B cell (primary cell): ENCODE data around the gene ANKDD1B. TPM values are rescaled to one million over a fixed set of nuclear protein-coding genes. Genes with fewer than 3 reads are reported as not detected.

Source experiments
- ATAC-seq: fragments of 200-7000 bp; cut with Tn5 transposase; one replicate; pipeline ENCODE4 v1.10.0; 2021; ENCODE audit warnings: low read depth, mild to moderate bottlenecking, moderate number of reproducible peaks, moderate library complexity
- CTCF ChIA-PET: fragments of 350-600 bp; sonication (Branson Sonifier 250); formaldehyde crosslinking; loops from one replicate; lab custom pipeline; 2021; ENCODE audit warnings: antibody characterized with exemption, inconsistent platforms; lab: Charles Lee
- POLR2A ChIA-PET: fragments of 350-600 bp; sonication (Branson Sonifier 250); formaldehyde crosslinking; loops from one replicate; lab custom pipeline; 2021; ENCODE audit warnings: antibody characterized with exemption; lab: Charles Lee
- DNase-seq: peaks from one replicate; pipeline ENCODE4 v3.0.0; 2013
- H2AFZ ChIP-seq: 2 replicates; pipeline ENCODE4 v1.6.1; 2012; ENCODE audit warnings: mild to moderate bottlenecking, low read depth, low read length; ENCODE audit not compliant: insufficient read depth, poor library complexity, severe bottlenecking
- H3K27ac ChIP-seq, 2 donors: 1 replicate in 1 of 2; 2 replicates in 1 of 2; pipeline ENCODE4 v1.5.1; 2012 to 2013; ENCODE audit warnings: low read length in 2 of 2, mild to moderate bottlenecking in 2 of 2, moderate library complexity in 1 of 2
- H3K27me3 ChIP-seq, 4 experiments: fragments of 200-600 bp in 1 of 4; sonication (generic) in 1 of 4; replicated peaks in 1 of 4; 1 replicate in 2 of 4; 2 replicates in 2 of 4; pipeline versions ENCODE4 v1.6.1 to v1.7.0; 2013 to 2016; ENCODE audit warnings: low read length in 3 of 4, mild to moderate bottlenecking in 2 of 4, mixed read lengths in 1 of 4, moderate library complexity in 1 of 4; ENCODE audit not compliant: insufficient read depth in 4 of 4, control insufficient read depth in 3 of 4; ENCODE audit errors: control extremely low read depth in 1 of 4
- H3K36me3 ChIP-seq, 2 experiments: replicated peaks in 1 of 2; 1 replicate in 1 of 2; 2 replicates in 1 of 2; pipeline versions ENCODE4 v1.6.1 to v1.7.1; 2013; ENCODE audit warnings: low read length in 1 of 2; ENCODE audit not compliant: insufficient read depth in 2 of 2, control insufficient read depth in 1 of 2; ENCODE audit errors: control extremely low read depth in 1 of 2, extremely low read depth in 1 of 2
- H3K4me1 ChIP-seq, 2 donors: fragments of 200-600 bp in 1 of 2; sonication (generic) in 1 of 2; 1 replicate in 1 of 2; 2 replicates in 1 of 2; pipeline versions ENCODE4 v1.5.1 to v1.6.1; 2013 to 2017; ENCODE audit warnings: low read length in 2 of 2; ENCODE audit not compliant: control insufficient read depth in 2 of 2, insufficient read depth in 2 of 2
- H3K4me2 ChIP-seq: replicated peaks from 2 replicates; pipeline ENCODE3; 2012; ENCODE audit warnings: mild to moderate bottlenecking, low read depth, low read length; ENCODE audit not compliant: poor library complexity, severe bottlenecking
- H3K4me3 ChIP-seq, 5 experiments: fragments of 200-600 bp in 1 of 5; sonication (generic) in 1 of 5; 1 replicate in 3 of 5; 2 replicates in 2 of 5; pipeline versions ENCODE4 v1.5.1 to v1.7.0; 2011 to 2016; ENCODE audit warnings: low read length in 4 of 5, mild to moderate bottlenecking in 4 of 5, low read depth in 2 of 5, control low read depth in 1 of 5, moderate library complexity in 1 of 5; ENCODE audit not compliant: insufficient read depth in 1 of 5; ENCODE audit errors: control extremely low read depth in 1 of 5, extremely low read depth in 1 of 5
- H3K79me2 ChIP-seq: fragments of 200-600 bp; sonication (generic); one replicate; pipeline ENCODE4 v1.6.0; 2016; ENCODE audit warnings: low read length; ENCODE audit not compliant: control insufficient read depth, insufficient read depth
- H3K9ac ChIP-seq: fragments of 200-600 bp; sonication (generic); 2 replicates; pipeline ENCODE4 v1.6.1; 2017; ENCODE audit warnings: mild to moderate bottlenecking, low read length, moderate library complexity
- H3K9me3 ChIP-seq, 3 donors: one replicate each; pipeline versions ENCODE4 v1.6.1 to v1.7.1; 2013; ENCODE audit warnings: low read length in 2 of 3; ENCODE audit not compliant: control insufficient read depth in 2 of 3, insufficient read depth in 1 of 3; ENCODE audit errors: control extremely low read depth in 1 of 3
- H4K20me1 ChIP-seq: 2 replicates; pipeline ENCODE4 v1.6.0; 2012; ENCODE audit warnings: mild to moderate bottlenecking, low read length; ENCODE audit not compliant: insufficient read depth, control insufficient read depth, poor library complexity, severe bottlenecking
- H3K27ac Mint-ChIP-seq: one replicate; pipeline ENCODE4 v1.8.0; 2021; ENCODE audit warnings: mixed read lengths
- H3K27me3 Mint-ChIP-seq: one replicate; pipeline ENCODE4 v1.8.0; 2021; ENCODE audit warnings: mixed read lengths
- H3K4me1 Mint-ChIP-seq: one replicate; pipeline ENCODE4 v1.8.0; 2021; ENCODE audit warnings: mixed read lengths
- H3K4me3 Mint-ChIP-seq: one replicate; pipeline ENCODE4 v1.8.0; 2021; ENCODE audit warnings: mixed read lengths
- H3K9me3 Mint-ChIP-seq: one replicate; pipeline ENCODE4 v1.8.0; 2022; ENCODE audit warnings: mixed read lengths; ENCODE audit not compliant: insufficient read depth
- EZH2 ChIP-seq: IDR thresholded peaks from 2 replicates; pipeline ENCODE4 v1.6.1; 2012; ENCODE audit warnings: borderline replicate concordance, low read depth, mild to moderate bottlenecking, moderate library complexity, low read length; ENCODE audit not compliant: insufficient read depth, poor library complexity, severe bottlenecking
- WGBS: methylation state at CpG from one replicate; pipeline ENCODE4 v1.1.5; 2013; ENCODE audit warnings: missing lambda C conversion rate; ENCODE audit not compliant: insufficient coverage; 5-methylcytosine and 5-hydroxymethylcytosine counted together
- intact Hi-C: fragments of 100-400 bp; cut with micrococcal nuclease; formaldehyde crosslinking; loops from one replicate; pipeline ENCODE4 v1.10.0; 2022
- polyA plus RNA-seq: library from polyadenylated mRNA; depleted of rRNA; stranded (reverse); fragments of >200 nt; gene quantifications from 2 replicates; pipeline ENCODE4 v1.2.3, GENCODE V29; 2012
- total RNA-seq, 2 donors: library from RNA; stranded (reverse); fragments of 120-200 nt in 1 of 2; gene quantifications; 1 replicate in 1 of 2; 2 replicates in 1 of 2; pipeline versions ENCODE4 v1.2.3 to v1.2.4, GENCODE V29; 2013 to 2022
- TF ChIP-seq, protein P1 (sequence below): fragments of 200-600 bp; IDR thresholded peaks from one replicate; pipeline ENCODE4 v1.8.0; 2022; ENCODE audit warnings: antibody characterized with exemption, mild to moderate bottlenecking

Gene ANKDD1B
- total and polyA plus RNA-seq, 2 donors (not counting 1 experiment from before 2014, with no cell fraction given) = 0.30 to 1.1 TPM

GRCh38 chr5:75667586-75667985 lies 56.3 kb downstream of the ANKDD1B start:
- H2AFZ ChIP-seq = no peak overlapping the region
- DNase-seq (no peak), ATAC-seq (no peak)
- no peaks in the 10 kb centered on the region for H3K9me3 ChIP-seq
- no peak overlapping the region for H3K4me3 Mint-ChIP-seq
- H3K4me3 ChIP-seq = no peak overlapping the region
- POLR2A ChIA-PET = no interaction called here
- no peak overlapping the region for H3K9ac ChIP-seq
- peaks cover 5 to 13% of the 10 kb centered on the region in 2 donors for H3K4me1 ChIP-seq
- H3K36me3 ChIP-seq = no peaks in the 10 kb centered on the region
- H3K27me3 Mint-ChIP-seq = no peaks in the 10 kb centered on the region
- no peaks in the 10 kb centered on the region for H3K27me3 ChIP-seq
- intact Hi-C loops = no loop called here
- TF ChIP-seq, protein P1, sequence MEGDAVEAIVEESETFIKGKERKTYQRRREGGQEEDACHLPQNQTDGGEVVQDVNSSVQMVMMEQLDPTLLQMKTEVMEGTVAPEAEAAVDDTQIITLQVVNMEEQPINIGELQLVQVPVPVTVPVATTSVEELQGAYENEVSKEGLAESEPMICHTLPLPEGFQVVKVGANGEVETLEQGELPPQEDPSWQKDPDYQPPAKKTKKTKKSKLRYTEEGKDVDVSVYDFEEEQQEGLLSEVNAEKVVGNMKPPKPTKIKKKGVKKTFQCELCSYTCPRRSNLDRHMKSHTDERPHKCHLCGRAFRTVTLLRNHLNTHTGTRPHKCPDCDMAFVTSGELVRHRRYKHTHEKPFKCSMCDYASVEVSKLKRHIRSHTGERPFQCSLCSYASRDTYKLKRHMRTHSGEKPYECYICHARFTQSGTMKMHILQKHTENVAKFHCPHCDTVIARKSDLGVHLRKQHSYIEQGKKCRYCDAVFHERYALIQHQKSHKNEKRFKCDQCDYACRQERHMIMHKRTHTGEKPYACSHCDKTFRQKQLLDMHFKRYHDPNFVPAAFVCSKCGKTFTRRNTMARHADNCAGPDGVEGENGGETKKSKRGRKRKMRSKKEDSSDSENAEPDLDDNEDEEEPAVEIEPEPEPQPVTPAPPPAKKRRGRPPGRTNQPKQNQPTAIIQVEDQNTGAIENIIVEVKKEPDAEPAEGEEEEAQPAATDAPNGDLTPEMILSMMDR = no peak
- no peak for TF ChIP-seq EZH2
- WGBS = no CpG with 5 or more reads among the region's 2 CpGs
- no peaks in the 10 kb centered on the region for H3K79me2 ChIP-seq
- no peaks in the 10 kb centered on the region for H4K20me1 ChIP-seq
- H3K27ac ChIP-seq = no peak overlapping the region
- no peak overlapping the region for H3K27ac Mint-ChIP-seq
- CTCF ChIA-PET = interaction anchor here (0.6 kb wide), 1 partner anchor 13 kb away, joined by 3 read pairs; no protein-coding TSS in a partner anchor
- H3K9me3 Mint-ChIP-seq = no peaks in the 10 kb centered on the region
- H3K4me2 ChIP-seq = no peak overlapping the region
- H3K4me1 Mint-ChIP-seq = peaks cover 17% of the 10 kb centered on the region

DNA sequence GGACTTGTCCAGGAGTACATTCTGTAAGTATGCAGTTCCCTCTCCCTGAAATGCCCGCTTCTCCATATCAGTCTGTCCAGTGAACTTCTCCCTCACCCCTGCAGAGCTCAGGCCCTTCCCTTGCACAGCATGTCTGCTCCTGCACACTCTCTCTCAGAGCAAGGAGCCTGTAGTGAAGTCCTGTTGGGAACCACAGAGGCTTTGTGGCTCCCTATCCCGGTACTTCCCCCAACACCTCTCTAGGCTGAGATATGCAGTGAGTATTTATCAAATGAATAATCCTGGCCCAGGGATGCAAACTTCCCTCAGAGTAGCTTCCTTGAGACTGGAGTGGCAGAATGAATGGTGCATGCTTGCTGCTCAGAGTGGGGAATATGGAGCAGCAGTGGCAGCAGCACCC lies 57.2 kb downstream of the ANKDD1B start:
- no peak overlapping the region for H3K27ac ChIP-seq
- peak overlapping the region in 2 of 5 experiments; percentile 33 to 51 for H3K4me3 ChIP-seq
- TF ChIP-seq, protein P1 = no peak
- TF ChIP-seq EZH2 = no peak
- H3K27me3 ChIP-seq = no peaks in the 10 kb centered on the region
- peaks cover 5 to 13% of the 10 kb centered on the region in 2 donors for H3K4me1 ChIP-seq
- peaks cover 17% of the 10 kb centered on the region for H3K4me1 Mint-ChIP-seq
- no peaks in the 10 kb centered on the region for H3K9me3 ChIP-seq
- H3K36me3 ChIP-seq = peaks cover 0 to 6% of the 10 kb centered on the region in 2 experiments
- CTCF ChIA-PET = interaction anchor here (1.3 to 1.4 kb wide), 2 partner anchors 12 to 15 kb away, joined by 4 to 5 read pairs; no protein-coding TSS in a partner anchor
- no peaks in the 10 kb centered on the region for H3K9me3 Mint-ChIP-seq
- H3K9ac ChIP-seq = no peak overlapping the region
- ATAC-seq (no peak), DNase-seq (no peak)
- no peaks in the 10 kb centered on the region for H3K27me3 Mint-ChIP-seq
- H2AFZ ChIP-seq = no peak overlapping the region
- peak overlapping the region; percentile 67 for H3K4me2 ChIP-seq
- intact Hi-C loops = no loop called here
- POLR2A ChIA-PET = no interaction called here
- WGBS = 100% methylated on average over 1 of the region's 2 CpGs
- H3K4me3 Mint-ChIP-seq = peak overlapping the region; percentile 76
- no peaks in the 10 kb centered on the region for H3K79me2 ChIP-seq
- no peaks in the 10 kb centered on the region for H4K20me1 ChIP-seq
- no peak overlapping the region for H3K27ac Mint-ChIP-seq
